K562 (cell line): Measurements from ENCODE around the gene USP32. TPM values are rescaled to one million over a fixed set of nuclear protein-coding genes. Genes with fewer than 3 reads are reported as not detected.

Source experiments
- ARID1B ChIP-seq: fragments of 450-650 bp; IDR thresholded peaks from 2 replicates; pipeline ENCODE4 v1.6.1; 2016; ENCODE audit warnings: antibody characterized with exemption, mild to moderate bottlenecking, inconsistent platforms
- BRCA1 ChIP-seq, 2 experiments: fragments of 450-650 bp in 1 of 2; sonication (generic) in 1 of 2; formaldehyde crosslinking in 1 of 2; IDR thresholded peaks; 2 replicates each; pipeline versions ENCODE4 v1.5.0 to v1.6.1; 2017 to 2020; ENCODE audit warnings: mild to moderate bottlenecking in 1 of 2, missing genetic modification reagents in 1 of 2
- FIP1L1 ChIP-seq: fragments of 200-400 bp; formaldehyde crosslinking; IDR thresholded peaks from 2 replicates; pipeline ENCODE4 v1.6.1; 2018; ENCODE audit warnings: mild to moderate bottlenecking, low read depth, low read length; ENCODE audit not compliant: poor library complexity, severe bottlenecking
- GTF2E2 ChIP-seq: fragments of 200-800 bp; sonication (Bioruptor generic); IDR thresholded peaks from 2 replicates; pipeline ENCODE4 v1.6.1; 2016; ENCODE audit warnings: missing genetic modification characterization, missing compliant biosample characterization
- HCFC1 ChIP-seq: IDR thresholded peaks from 2 replicates; pipeline ENCODE4 v1.6.1; 2012; ENCODE audit warnings: low read depth, low read length, improper control_type of control experiment
- HOXB6 ChIP-seq: fragments of 250-450 bp; sonication (Bioruptor Pico); IDR thresholded peaks from 2 replicates; pipeline ENCODE4 v1.5.1; 2022; ENCODE audit warnings: mild to moderate bottlenecking, borderline replicate concordance
- KDM5B ChIP-seq: fragments of 200-600 bp; sonication (generic); IDR thresholded peaks from 2 replicates; pipeline ENCODE4 v1.6.1; 2012; ENCODE audit warnings: low read depth, mild to moderate bottlenecking, moderate library complexity, low read length, control low read depth, inconsistent platforms; ENCODE audit not compliant: insufficient replicate concordance
- POLR2G ChIP-seq: fragments of 200-400 bp; formaldehyde crosslinking; IDR thresholded peaks from 2 replicates; pipeline ENCODE4 v1.6.1; 2017; ENCODE audit warnings: low read depth, mild to moderate bottlenecking, antibody characterized with exemption, low read length, moderate library complexity
- RBM15 ChIP-seq: fragments of 200-400 bp; formaldehyde crosslinking; IDR thresholded peaks from 2 replicates; pipeline ENCODE4 v1.6.1; 2018; ENCODE audit warnings: mild to moderate bottlenecking, low read length, moderate library complexity; ENCODE audit not compliant: insufficient read depth
- RBM34 ChIP-seq: fragments of 200-400 bp; formaldehyde crosslinking; IDR thresholded peaks from 2 replicates; pipeline ENCODE4 v1.6.1; 2018; ENCODE audit warnings: low read length, borderline replicate concordance; ENCODE audit not compliant: insufficient read depth
- RCOR1 ChIP-seq, 2 experiments: IDR thresholded peaks; 2 replicates each; pipeline ENCODE4 v1.6.1; 2012; ENCODE audit warnings: low read depth in 2 of 2, low read length in 2 of 2, borderline replicate concordance in 1 of 2, improper control_type of control experiment in 1 of 2
- SUPT5H ChIP-seq: fragments of 450-650 bp; IDR thresholded peaks from 2 replicates; pipeline ENCODE4 v1.6.1; 2016
- TAF15 ChIP-seq: fragments of 200-400 bp; formaldehyde crosslinking; IDR thresholded peaks from 2 replicates; pipeline ENCODE4 v1.6.1; 2017; ENCODE audit warnings: mild to moderate bottlenecking, low read depth, low read length, moderate library complexity
- TCFL5 ChIP-seq: fragments of 250-450 bp; sonication (Bioruptor Pico); conservative IDR thresholded peaks from 2 replicates; pipeline ENCODE4 v1.6.1; 2021; ENCODE audit warnings: mild to moderate bottlenecking, moderate library complexity, matching md5 sums
- ZBTB7A ChIP-seq: IDR thresholded peaks from 2 replicates; pipeline ENCODE4 v1.6.1; 2011; ENCODE audit warnings: low read depth, mild to moderate bottlenecking, low read length, moderate library complexity, borderline replicate concordance; ENCODE audit not compliant: control insufficient read depth
- ZEB2 ChIP-seq: fragments of 450-650 bp; IDR thresholded peaks from 2 replicates; pipeline ENCODE4 v1.6.1; 2016
- ZNF121 ChIP-seq: sonication (generic); formaldehyde crosslinking; conservative IDR thresholded peaks from 2 replicates; pipeline ENCODE4 v1.8.0; 2022; ENCODE audit warnings: missing genetic modification reagents
- ZNF384 ChIP-seq: IDR thresholded peaks from 2 replicates; pipeline ENCODE4 v1.6.1; 2012; ENCODE audit warnings: low read depth, low read length, improper control_type of control experiment
- ZNF778 ChIP-seq: fragments of 450-650 bp; formaldehyde crosslinking; IDR thresholded peaks from 2 replicates; pipeline ENCODE4 v1.4.0; 2020; ENCODE audit warnings: mild to moderate bottlenecking, moderate library complexity
- polyA plus RNA-seq, 8 experiments: library from polyadenylated mRNA; depleted of rRNA in 4 of 8; stranded (reverse) in 5 of 8; unstranded in 3 of 8; fragments of >200 nt; fragmentation: Nextera tagmentation in 2 of 8; fragmentation: Illumina TruSeq in 1 of 8; extraction: Ambion mirVana in 2 of 8; extraction: Trizol in 1 of 8; gene quantifications; 2 replicates each; pipeline versions ENCODE4 v1.2.1 to v1.2.3, GENCODE V29; 2011 to 2014; ENCODE audit warnings: inconsistent platforms in 1 of 8, missing spikeins in 1 of 8
- total RNA-seq, 7 experiments: library from RNA; depleted of rRNA in 6 of 7; stranded (reverse); fragments of >200 nt in 6 of 7; fragmentation: Illumina TruSeq in 2 of 7; extraction: Trizol in 2 of 7; gene quantifications; 2 replicates each; pipeline versions ENCODE4 v1.2.1 to v1.2.3, GENCODE V29; 2011 to 2021; ENCODE audit warnings: low replicate concordance in 1 of 7
- TF ChIP-seq, protein P1 (sequence below), 2 experiments: fragments of 450-650 bp; IDR thresholded peaks; 2 replicates each; pipeline ENCODE4 v1.6.1; 2018; ENCODE audit warnings: mild to moderate bottlenecking in 2 of 2, low read depth in 1 of 2; ENCODE audit not compliant: partially characterized antibody in 2 of 2
- TF ChIP-seq, protein P2 (sequence below): fragments of 200-800 bp; sonication (Bioruptor generic); IDR thresholded peaks from 2 replicates; pipeline ENCODE4 v1.6.1; 2017; ENCODE audit warnings: missing genetic modification characterization, missing compliant biosample characterization
- TF ChIP-seq, protein P3 (sequence below): fragments of 250-450 bp; sonication (Bioruptor Pico); IDR thresholded peaks from 2 replicates; pipeline ENCODE4 v1.5.0; 2021

USP32 gene
- total and polyA plus RNA-seq, 9 of the 15 experiments (the other 6 are each of a cell fraction or from before 2014, with no cell fraction given), result 18.0 to 69.3 (median 47.1) TPM

DNA sequence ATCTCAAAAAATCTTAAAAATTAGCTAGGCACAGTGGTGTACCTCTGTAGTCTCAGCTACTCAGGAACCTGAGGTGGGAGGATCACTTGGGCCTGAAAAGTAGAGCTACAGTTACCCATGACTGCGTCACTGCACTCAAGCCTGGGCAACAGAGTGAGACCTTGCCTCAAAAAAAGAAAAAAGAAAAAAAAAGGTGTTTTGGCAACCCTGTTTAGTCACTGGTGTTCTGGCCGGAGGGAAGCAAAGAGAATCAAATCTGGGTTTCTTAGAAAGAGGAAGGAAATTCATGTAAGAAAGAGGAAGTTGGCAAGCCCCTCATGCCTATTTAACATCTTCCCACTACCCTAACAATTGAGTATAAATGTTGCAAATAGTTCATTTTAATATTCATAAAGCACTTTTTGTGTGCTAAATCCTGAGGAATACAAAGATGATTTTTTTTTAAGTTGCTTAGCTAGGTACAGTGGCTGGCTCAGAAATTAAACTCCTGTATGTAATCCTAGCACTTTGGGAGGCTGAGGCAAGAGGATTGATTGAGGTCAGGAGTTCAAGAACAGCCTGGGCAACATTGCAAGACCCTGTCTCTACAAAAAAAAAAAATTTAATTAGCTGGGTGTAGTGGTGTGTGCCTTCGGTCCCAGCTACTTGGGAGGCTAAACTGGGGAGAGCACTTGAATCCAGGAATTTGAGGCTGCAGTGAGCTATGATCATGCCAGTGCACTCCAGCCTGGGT lies 6.5 kb upstream of the USP32 start (continued):
- TF ChIP-seq, protein P1, sequence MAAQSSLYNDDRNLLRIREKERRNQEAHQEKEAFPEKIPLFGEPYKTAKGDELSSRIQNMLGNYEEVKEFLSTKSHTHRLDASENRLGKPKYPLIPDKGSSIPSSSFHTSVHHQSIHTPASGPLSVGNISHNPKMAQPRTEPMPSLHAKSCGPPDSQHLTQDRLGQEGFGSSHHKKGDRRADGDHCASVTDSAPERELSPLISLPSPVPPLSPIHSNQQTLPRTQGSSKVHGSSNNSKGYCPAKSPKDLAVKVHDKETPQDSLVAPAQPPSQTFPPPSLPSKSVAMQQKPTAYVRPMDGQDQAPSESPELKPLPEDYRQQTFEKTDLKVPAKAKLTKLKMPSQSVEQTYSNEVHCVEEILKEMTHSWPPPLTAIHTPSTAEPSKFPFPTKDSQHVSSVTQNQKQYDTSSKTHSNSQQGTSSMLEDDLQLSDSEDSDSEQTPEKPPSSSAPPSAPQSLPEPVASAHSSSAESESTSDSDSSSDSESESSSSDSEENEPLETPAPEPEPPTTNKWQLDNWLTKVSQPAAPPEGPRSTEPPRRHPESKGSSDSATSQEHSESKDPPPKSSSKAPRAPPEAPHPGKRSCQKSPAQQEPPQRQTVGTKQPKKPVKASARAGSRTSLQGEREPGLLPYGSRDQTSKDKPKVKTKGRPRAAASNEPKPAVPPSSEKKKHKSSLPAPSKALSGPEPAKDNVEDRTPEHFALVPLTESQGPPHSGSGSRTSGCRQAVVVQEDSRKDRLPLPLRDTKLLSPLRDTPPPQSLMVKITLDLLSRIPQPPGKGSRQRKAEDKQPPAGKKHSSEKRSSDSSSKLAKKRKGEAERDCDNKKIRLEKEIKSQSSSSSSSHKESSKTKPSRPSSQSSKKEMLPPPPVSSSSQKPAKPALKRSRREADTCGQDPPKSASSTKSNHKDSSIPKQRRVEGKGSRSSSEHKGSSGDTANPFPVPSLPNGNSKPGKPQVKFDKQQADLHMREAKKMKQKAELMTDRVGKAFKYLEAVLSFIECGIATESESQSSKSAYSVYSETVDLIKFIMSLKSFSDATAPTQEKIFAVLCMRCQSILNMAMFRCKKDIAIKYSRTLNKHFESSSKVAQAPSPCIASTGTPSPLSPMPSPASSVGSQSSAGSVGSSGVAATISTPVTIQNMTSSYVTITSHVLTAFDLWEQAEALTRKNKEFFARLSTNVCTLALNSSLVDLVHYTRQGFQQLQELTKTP (IDR thresholded peaks at IDR 0.05; ENCODE audit: low read depth in 1 of 2, partially characterized antibody in 2 of 2), result peak in 1 of 2 experiments; percentile 44
- TF ChIP-seq POLR2G (no peak), ARID1B (peak; percentile 54), RCOR1 (IDR thresholded peaks at IDR 0.05; ENCODE audit: borderline replicate concordance in 1 of 2, low read depth in 2 of 2, low read length in 2 of 2) (0 out of 4 replicates have a peak, but pooled peaks of 1 of the 2 experiments have one; percentile 16), FIP1L1 (no peak), TAF15 (no peak), BRCA1 (IDR thresholded peaks at IDR 0.05) (no peak), BRCA1 (CRISPR knock-in tag; IDR thresholded peaks at IDR 0.05) (no peak), SUPT5H (no peak), ZBTB7A (no peak), RBM34 (no peak), GTF2E2 (tag) (no peak), ZNF121 (peak; percentile 96), KDM5B (no peak), ZNF778 (CRISPR knock-in tag) (no peak), ZNF384 (peak; percentile 46; the same call in 1 of the 2 replicates), ZEB2 (no peak), HCFC1 (no peak), RBM15 (no peak), TCFL5 (no peak), HOXB6 (CRISPR knock-in tag) (no peak)
- TF ChIP-seq, protein P2, sequence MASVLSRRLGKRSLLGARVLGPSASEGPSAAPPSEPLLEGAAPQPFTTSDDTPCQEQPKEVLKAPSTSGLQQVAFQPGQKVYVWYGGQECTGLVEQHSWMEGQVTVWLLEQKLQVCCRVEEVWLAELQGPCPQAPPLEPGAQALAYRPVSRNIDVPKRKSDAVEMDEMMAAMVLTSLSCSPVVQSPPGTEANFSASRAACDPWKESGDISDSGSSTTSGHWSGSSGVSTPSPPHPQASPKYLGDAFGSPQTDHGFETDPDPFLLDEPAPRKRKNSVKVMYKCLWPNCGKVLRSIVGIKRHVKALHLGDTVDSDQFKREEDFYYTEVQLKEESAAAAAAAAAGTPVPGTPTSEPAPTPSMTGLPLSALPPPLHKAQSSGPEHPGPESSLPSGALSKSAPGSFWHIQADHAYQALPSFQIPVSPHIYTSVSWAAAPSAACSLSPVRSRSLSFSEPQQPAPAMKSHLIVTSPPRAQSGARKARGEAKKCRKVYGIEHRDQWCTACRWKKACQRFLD, result no peak
- TF ChIP-seq, protein P3, sequence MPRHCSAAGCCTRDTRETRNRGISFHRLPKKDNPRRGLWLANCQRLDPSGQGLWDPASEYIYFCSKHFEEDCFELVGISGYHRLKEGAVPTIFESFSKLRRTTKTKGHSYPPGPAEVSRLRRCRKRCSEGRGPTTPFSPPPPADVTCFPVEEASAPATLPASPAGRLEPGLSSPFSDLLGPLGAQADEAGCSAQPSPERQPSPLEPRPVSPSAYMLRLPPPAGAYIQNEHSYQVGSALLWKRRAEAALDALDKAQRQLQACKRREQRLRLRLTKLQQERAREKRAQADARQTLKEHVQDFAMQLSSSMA, result no peak
